HEK293 (cell line): Measurements from ENCODE around the gene GRK7.

Source experiments
- CTCF ChIA-PET: fragments of 350-600 bp; formaldehyde crosslinking; extraction: SDS; loops from one replicate; lab custom pipeline; 2021; ENCODE audit warnings: antibody characterized with exemption; lab: Yijun Ruan, JAX
- POLR2A ChIA-PET: fragments of 300-600 bp; formaldehyde crosslinking; extraction: SDS; loops from one replicate; lab custom pipeline; 2020; ENCODE audit warnings: antibody characterized with exemption, inconsistent platforms; lab: Yijun Ruan, JAX
- H3K27ac ChIP-seq: fragments of 200-500 bp; sonication (Bioruptor generic); 2 replicates; pipeline ENCODE4 v1.5.1; 2014; ENCODE audit warnings: low read depth, low read length, control low read depth, inconsistent platforms; ENCODE audit errors: extremely low read depth
- H3K36me3 ChIP-seq, 2 experiments: fragments of 200-500 bp in 1 of 2; sonication (Bioruptor generic) in 1 of 2; 1 replicate in 1 of 2; 2 replicates in 1 of 2; pipeline ENCODE4 v1.5.1; 2014 to 2017; ENCODE audit warnings: inconsistent platforms in 2 of 2, low read length in 2 of 2; ENCODE audit not compliant: control insufficient read depth in 2 of 2, insufficient read depth in 1 of 2
- H3K4me1 ChIP-seq: fragments of 200-500 bp; sonication (Bioruptor generic); 2 replicates; pipeline ENCODE4 v1.5.1; 2014; ENCODE audit warnings: mild to moderate bottlenecking, low read length, inconsistent platforms; ENCODE audit not compliant: control insufficient read depth, insufficient read depth
- H3K4me3 ChIP-seq: 2 replicates; pipeline ENCODE4 v1.5.1; 2011; ENCODE audit warnings: low read depth, mild to moderate bottlenecking, control low read depth, low read length, moderate library complexity
- H3K9me3 ChIP-seq: fragments of 200-500 bp; sonication (Bioruptor generic); 2 replicates; pipeline ENCODE4 v1.5.1; 2014; ENCODE audit warnings: low read depth, low read length, inconsistent platforms; ENCODE audit not compliant: control insufficient read depth, insufficient read depth
- HOXA7 ChIP-seq: sonication (generic); formaldehyde crosslinking; IDR thresholded peaks from 2 replicates; pipeline ENCODE4 v1.8.1; 2022; ENCODE audit warnings: missing genetic modification reagents, borderline replicate concordance
- HOXD13 ChIP-seq: sonication (generic); formaldehyde crosslinking; IDR thresholded peaks from 2 replicates; pipeline ENCODE4 v1.8.0; 2022; ENCODE audit warnings: missing genetic modification reagents, borderline replicate concordance
- KLF1 ChIP-seq: fragments of 450-650 bp; formaldehyde crosslinking; IDR thresholded peaks from 2 replicates; pipeline ENCODE4 v1.5.1; 2016; ENCODE audit warnings: missing biosample characterization, missing genetic modification characterization
- OSR2 ChIP-seq: fragments of 450-650 bp; formaldehyde crosslinking; IDR thresholded peaks from 2 replicates; pipeline ENCODE4 v1.5.1; 2016; ENCODE audit warnings: missing biosample characterization, missing genetic modification characterization
- REPIN1 ChIP-seq: fragments of 450-650 bp; formaldehyde crosslinking; IDR thresholded peaks from 2 replicates; pipeline ENCODE4 v1.5.1; 2017; ENCODE audit warnings: missing biosample characterization, missing genetic modification characterization, low read depth
- ZBTB17 ChIP-seq: fragments of 450-650 bp; formaldehyde crosslinking; IDR thresholded peaks from 2 replicates; pipeline ENCODE4 v1.5.1; 2016; ENCODE audit warnings: missing biosample characterization, missing genetic modification characterization
- ZBTB21 ChIP-seq: fragments of 450-650 bp; formaldehyde crosslinking; IDR thresholded peaks from 2 replicates; pipeline ENCODE4 v1.5.1; 2017; ENCODE audit warnings: missing biosample characterization, missing genetic modification characterization
- ZBTB8A ChIP-seq: fragments of 450-650 bp; formaldehyde crosslinking; IDR thresholded peaks from 2 replicates; pipeline ENCODE4 v1.5.1; 2016; ENCODE audit warnings: missing biosample characterization, missing genetic modification characterization
- ZEB2 ChIP-seq: fragments of 450-650 bp; formaldehyde crosslinking; IDR thresholded peaks from 2 replicates; pipeline ENCODE4 v1.5.1; 2016; ENCODE audit warnings: missing biosample characterization, missing genetic modification characterization
- ZNF37A ChIP-seq: fragments of 450-650 bp; IDR thresholded peaks from 2 replicates; pipeline ENCODE4 v1.5.1; 2018; ENCODE audit warnings: missing biosample characterization, missing genetic modification characterization
- ZNF433 ChIP-seq: fragments of 450-650 bp; formaldehyde crosslinking; IDR thresholded peaks from 2 replicates; pipeline ENCODE4 v1.5.1; 2016; ENCODE audit warnings: missing biosample characterization, missing genetic modification characterization, low read depth
- ZNF510 ChIP-seq: fragments of 450-650 bp; formaldehyde crosslinking; IDR thresholded peaks from 2 replicates; pipeline ENCODE4 v1.5.1; 2018; ENCODE audit warnings: mild to moderate bottlenecking, missing genetic modification characterization, missing biosample characterization; ENCODE audit not compliant: insufficient replicate concordance
- ZNF514 ChIP-seq: fragments of 450-650 bp; formaldehyde crosslinking; IDR thresholded peaks from 2 replicates; pipeline ENCODE4 v1.5.1; 2016; ENCODE audit warnings: missing biosample characterization, missing genetic modification characterization
- ZNF549 ChIP-seq: fragments of 450-650 bp; IDR thresholded peaks from 2 replicates; pipeline ENCODE4 v1.5.1; 2018; ENCODE audit warnings: missing biosample characterization, missing genetic modification characterization, mild to moderate bottlenecking, inconsistent platforms, moderate library complexity
- TF ChIP-seq, protein P1 (sequence below): fragments of 450-650 bp; formaldehyde crosslinking; IDR thresholded peaks from 2 replicates; pipeline ENCODE4 v1.5.1; 2016; ENCODE audit warnings: missing biosample characterization, missing genetic modification characterization, borderline replicate concordance
- TF ChIP-seq, protein P2 (sequence below): fragments of 450-650 bp; formaldehyde crosslinking; IDR thresholded peaks from 2 replicates; pipeline ENCODE4 v1.5.1; 2016; ENCODE audit warnings: missing biosample characterization, missing genetic modification characterization
- TF ChIP-seq, protein P3 (sequence below): fragments of 450-650 bp; formaldehyde crosslinking; IDR thresholded peaks from 2 replicates; pipeline ENCODE4 v1.5.1; 2017; ENCODE audit warnings: missing biosample characterization, mild to moderate bottlenecking, missing genetic modification characterization, moderate library complexity
- TF ChIP-seq, protein P4 (sequence below): fragments of 450-650 bp; formaldehyde crosslinking; IDR thresholded peaks from 2 replicates; pipeline ENCODE4 v1.5.1; 2016; ENCODE audit warnings: missing biosample characterization, missing genetic modification characterization
- TF ChIP-seq, protein P5 (sequence below): fragments of 450-650 bp; formaldehyde crosslinking; IDR thresholded peaks from 2 replicates; pipeline ENCODE4 v1.5.1; 2016; ENCODE audit warnings: missing biosample characterization, missing genetic modification characterization
- TF ChIP-seq, protein P6 (sequence below): fragments of 450-650 bp; formaldehyde crosslinking; IDR thresholded peaks from 2 replicates; pipeline ENCODE4 v1.5.1; 2016; ENCODE audit warnings: missing biosample characterization, missing genetic modification characterization

Gene GRK7

DNA sequence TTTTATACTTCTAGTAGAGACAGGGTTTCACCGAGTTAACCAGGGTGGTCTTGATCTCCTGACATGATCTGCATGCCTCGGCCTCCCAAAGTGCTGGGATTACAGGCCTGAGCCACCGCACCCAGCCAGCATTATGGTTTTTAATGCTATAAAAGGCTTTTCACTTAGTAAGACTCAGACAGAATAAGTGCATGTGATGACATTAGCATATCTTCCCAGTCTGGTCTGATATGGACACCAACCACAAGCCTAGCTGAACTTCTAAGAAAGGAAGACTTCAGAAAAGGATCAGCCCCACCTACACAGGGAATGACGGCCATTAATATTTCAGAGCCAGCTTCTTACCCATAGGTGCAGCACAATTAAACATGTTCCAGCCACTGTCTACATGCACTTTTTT, 27.0 kb downstream of the GRK7 start:
- Histone ChIP-seq H3K4me1 (no peaks in the 10 kb centered on the region), H3K4me3 (no peak overlapping the region), H3K36me3 (no peaks in the 10 kb centered on the region)
- POLR2A ChIA-PET, result no interaction called here
- TF ChIP-seq HOXA7, result no peak
- TF ChIP-seq HOXD13, result no peak
- no peak for TF ChIP-seq ZNF433 (tag by site-specific recombination)
- TF ChIP-seq, protein P1, sequence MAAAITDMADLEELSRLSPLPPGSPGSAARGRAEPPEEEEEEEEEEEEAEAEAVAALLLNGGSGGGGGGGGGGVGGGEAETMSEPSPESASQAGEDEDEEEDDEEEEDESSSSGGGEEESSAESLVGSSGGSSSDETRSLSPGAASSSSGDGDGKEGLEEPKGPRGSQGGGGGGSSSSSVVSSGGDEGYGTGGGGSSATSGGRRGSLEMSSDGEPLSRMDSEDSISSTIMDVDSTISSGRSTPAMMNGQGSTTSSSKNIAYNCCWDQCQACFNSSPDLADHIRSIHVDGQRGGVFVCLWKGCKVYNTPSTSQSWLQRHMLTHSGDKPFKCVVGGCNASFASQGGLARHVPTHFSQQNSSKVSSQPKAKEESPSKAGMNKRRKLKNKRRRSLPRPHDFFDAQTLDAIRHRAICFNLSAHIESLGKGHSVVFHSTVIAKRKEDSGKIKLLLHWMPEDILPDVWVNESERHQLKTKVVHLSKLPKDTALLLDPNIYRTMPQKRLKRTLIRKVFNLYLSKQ (tag by site-specific recombination), result no peak
- TF ChIP-seq, protein P2, sequence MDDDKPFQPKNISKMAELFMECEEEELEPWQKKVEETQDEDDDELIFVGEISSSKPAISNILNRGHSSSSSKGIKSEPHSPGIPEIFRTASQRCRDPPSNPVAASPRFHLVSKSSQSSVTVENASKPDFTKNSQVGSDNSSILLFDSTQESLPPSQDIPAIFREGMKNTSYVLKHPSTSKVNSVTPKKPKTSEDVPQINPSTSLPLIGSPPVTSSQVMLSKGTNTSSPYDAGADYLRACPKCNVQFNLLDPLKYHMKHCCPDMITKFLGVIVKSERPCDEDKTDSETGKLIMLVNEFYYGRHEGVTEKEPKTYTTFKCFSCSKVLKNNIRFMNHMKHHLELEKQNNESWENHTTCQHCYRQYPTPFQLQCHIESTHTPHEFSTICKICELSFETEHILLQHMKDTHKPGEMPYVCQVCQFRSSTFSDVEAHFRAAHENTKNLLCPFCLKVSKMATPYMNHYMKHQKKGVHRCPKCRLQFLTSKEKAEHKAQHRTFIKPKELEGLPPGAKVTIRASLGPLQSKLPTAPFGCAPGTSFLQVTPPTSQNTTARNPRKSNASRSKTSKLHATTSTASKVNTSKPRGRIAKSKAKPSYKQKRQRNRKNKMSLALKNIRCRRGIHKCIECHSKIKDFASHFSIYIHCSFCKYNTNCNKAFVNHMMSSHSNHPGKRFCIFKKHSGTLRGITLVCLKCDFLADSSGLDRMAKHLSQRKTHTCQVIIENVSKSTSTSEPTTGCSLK (tag by site-specific recombination), result no peak
- TF ChIP-seq, protein P3, sequence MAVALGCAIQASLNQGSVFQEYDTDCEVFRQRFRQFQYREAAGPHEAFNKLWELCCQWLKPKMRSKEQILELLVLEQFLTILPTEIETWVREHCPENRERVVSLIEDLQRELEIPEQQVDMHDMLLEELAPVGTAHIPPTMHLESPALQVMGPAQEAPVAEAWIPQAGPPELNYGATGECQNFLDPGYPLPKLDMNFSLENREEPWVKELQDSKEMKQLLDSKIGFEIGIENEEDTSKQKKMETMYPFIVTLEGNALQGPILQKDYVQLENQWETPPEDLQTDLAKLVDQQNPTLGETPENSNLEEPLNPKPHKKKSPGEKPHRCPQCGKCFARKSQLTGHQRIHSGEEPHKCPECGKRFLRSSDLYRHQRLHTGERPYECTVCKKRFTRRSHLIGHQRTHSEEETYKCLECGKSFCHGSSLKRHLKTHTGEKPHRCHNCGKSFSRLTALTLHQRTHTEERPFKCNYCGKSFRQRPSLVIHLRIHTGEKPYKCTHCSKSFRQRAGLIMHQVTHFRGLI (tag by site-specific recombination), result no peak
- no peak for TF ChIP-seq OSR2 (tag by site-specific recombination)
- no peak for TF ChIP-seq ZNF549 (tag by site-specific recombination)
- TF ChIP-seq ZNF37A (tag by site-specific recombination), result no peak
- TF ChIP-seq ZEB2 (tag by site-specific recombination), result no peak
- TF ChIP-seq, protein P4, sequence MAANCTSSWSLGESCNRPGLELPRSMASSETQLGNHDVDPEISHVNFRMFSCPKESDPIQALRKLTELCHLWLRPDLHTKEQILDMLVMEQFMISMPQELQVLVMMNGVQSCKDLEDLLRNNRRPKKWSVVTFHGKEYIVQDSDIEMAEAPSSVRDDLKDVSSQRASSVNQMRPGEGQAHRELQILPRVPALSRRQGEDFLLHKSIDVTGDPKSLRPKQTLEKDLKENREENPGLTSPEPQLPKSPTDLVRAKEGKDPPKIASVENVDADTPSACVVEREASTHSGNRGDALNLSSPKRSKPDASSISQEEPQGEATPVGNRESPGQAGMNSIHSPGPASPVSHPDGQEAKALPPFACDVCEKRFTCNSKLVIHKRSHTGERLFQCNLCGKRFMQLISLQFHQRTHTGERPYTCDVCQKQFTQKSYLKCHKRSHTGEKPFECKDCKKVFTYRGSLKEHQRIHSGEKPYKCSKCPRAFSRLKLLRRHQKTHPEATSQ (tag by site-specific recombination), result no peak
- TF ChIP-seq ZNF514 (tag by site-specific recombination), result no peak
- TF ChIP-seq ZBTB21 (tag by site-specific recombination), result no peak
- TF ChIP-seq, protein P5, sequence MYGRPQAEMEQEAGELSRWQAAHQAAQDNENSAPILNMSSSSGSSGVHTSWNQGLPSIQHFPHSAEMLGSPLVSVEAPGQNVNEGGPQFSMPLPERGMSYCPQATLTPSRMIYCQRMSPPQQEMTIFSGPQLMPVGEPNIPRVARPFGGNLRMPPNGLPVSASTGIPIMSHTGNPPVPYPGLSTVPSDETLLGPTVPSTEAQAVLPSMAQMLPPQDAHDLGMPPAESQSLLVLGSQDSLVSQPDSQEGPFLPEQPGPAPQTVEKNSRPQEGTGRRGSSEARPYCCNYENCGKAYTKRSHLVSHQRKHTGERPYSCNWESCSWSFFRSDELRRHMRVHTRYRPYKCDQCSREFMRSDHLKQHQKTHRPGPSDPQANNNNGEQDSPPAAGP (tag by site-specific recombination), result no peak
- no peak for TF ChIP-seq ZNF510 (tag by site-specific recombination)
- TF ChIP-seq, protein P6, sequence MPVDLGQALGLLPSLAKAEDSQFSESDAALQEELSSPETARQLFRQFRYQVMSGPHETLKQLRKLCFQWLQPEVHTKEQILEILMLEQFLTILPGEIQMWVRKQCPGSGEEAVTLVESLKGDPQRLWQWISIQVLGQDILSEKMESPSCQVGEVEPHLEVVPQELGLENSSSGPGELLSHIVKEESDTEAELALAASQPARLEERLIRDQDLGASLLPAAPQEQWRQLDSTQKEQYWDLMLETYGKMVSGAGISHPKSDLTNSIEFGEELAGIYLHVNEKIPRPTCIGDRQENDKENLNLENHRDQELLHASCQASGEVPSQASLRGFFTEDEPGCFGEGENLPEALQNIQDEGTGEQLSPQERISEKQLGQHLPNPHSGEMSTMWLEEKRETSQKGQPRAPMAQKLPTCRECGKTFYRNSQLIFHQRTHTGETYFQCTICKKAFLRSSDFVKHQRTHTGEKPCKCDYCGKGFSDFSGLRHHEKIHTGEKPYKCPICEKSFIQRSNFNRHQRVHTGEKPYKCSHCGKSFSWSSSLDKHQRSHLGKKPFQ (tag by site-specific recombination), result no peak
- no peak for TF ChIP-seq ZBTB17
- no peak for TF ChIP-seq KLF1 (tag by site-specific recombination)
- no peak for TF ChIP-seq REPIN1
- TF ChIP-seq ZBTB8A, result no peak
- TF ChIP-seq, all 188 proteins: peak for 0
- no peaks in the 10 kb centered on the region for H3K9me3 ChIP-seq
- H3K27ac ChIP-seq, result no peak overlapping the region
- CTCF ChIA-PET, result interaction anchor here (0.6 kb wide), 1 partner anchor 137 kb away, joined by 3 read pairs; no protein-coding TSS in a partner anchor
